ENCODE data around the gene PDXP. TPM values are rescaled to one million over a fixed set of nuclear protein-coding genes. Genes with fewer than 3 reads are reported as not detected.
A peak's percentile ranks its signal among the peaks of the same experiment; 100 is the strongest.

PDXP gene
- total RNA-seq, 1 donor from 2014 or later, result 6.1 TPM

DNA sequence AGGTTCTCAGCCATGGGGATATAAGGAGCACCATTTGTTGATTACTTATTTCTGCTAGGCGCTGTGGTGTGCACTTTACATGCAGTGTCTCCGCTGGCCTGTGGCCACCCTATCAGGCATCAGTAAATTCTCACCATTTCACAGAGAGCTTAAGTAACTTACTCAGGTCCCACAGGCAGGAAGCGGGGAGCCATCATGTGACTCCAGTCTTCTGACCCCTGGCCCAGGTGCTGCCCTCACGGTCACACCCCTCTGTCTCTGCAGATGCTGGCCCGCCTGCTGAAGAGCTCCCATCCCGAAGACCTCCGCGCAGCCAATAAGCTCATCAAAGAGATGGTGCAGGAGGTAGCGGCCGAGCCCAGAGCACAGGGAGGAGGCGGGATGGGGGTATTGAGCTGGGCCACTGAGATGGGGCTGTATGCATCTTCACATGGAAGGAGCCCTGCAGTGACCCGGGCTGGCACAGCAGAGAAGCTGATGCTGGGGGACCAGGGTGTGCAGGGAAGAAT is 37.1 kb upstream of the PDXP start:
- DNase-seq (no peak), ATAC-seq (no peak)
- H3K4me1 ChIP-seq, result peaks cover 27% of the 10 kb centered on the region

DNA sequence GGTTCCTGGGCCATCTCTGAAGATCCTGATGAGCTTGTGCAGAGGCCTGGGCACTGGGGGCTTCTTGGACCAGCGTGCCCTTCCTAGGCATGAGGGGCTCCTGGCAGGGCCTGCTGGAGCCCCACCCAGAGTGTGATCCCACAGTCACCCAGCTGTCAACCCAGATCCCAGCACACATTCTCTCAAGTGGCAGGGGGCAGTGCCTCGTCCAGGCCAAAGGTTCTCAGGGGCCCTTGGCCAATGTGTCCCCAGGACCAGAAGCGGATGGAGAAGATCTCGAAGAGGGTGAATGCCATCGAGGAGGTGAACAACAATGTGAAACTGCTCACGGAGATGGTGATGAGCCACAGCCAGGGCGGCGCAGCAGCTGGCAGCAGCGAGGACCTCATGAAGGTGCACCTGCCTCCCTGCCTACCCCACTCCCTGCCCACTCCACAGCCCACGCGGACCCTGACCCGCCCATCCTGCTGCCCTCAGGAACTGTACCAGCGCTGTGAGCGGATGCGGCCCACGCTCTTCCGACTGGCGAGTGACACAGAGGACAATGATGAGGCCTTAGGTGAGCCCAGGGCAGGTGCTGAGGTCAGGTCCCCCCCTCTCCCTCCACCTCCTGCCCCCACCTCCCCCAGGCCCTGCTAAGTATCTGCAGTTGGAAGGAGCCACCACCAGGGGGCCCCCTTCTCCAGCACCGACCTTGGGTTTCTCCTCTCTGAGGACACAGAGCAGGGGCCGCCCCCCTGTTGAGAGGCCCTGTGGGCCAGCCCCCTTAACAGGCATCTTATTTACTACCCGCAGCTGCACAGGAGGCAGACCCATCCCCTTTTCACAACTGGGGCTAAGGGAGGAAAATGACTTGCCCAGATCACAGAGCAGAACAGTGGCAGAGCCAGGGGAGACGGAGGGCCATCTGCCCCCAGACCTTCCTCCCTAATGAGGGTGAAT is 35.2 kb upstream of the PDXP start:
- intact Hi-C loops (cut with DNase I), result no loop called here
- Histone ChIP-seq H3K27me3 (no peaks in the 10 kb centered on the region), H3K36me3 (peaks cover 47% of the 10 kb centered on the region), H3K9me3 (no peaks in the 10 kb centered on the region), H3K4me3 (no peak overlapping the region), H3K27ac (no peak overlapping the region), H3K4me1 (peaks cover 42% of the 10 kb centered on the region)
- DNase-seq, result peak; percentile 85
- TF ChIP-seq, protein P1, sequence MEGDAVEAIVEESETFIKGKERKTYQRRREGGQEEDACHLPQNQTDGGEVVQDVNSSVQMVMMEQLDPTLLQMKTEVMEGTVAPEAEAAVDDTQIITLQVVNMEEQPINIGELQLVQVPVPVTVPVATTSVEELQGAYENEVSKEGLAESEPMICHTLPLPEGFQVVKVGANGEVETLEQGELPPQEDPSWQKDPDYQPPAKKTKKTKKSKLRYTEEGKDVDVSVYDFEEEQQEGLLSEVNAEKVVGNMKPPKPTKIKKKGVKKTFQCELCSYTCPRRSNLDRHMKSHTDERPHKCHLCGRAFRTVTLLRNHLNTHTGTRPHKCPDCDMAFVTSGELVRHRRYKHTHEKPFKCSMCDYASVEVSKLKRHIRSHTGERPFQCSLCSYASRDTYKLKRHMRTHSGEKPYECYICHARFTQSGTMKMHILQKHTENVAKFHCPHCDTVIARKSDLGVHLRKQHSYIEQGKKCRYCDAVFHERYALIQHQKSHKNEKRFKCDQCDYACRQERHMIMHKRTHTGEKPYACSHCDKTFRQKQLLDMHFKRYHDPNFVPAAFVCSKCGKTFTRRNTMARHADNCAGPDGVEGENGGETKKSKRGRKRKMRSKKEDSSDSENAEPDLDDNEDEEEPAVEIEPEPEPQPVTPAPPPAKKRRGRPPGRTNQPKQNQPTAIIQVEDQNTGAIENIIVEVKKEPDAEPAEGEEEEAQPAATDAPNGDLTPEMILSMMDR (IDR thresholded peaks at IDR 0.05), result peak; percentile 82
- ATAC-seq, result peak; percentile 79

More for the DNA sequence above, 37.1 kb upstream of the PDXP start:
- H3K9me3 ChIP-seq, result no peaks in the 10 kb centered on the region
- no peak overlapping the region for H3K4me3 ChIP-seq
- TF ChIP-seq, protein P1 (IDR thresholded peaks at IDR 0.05), result no peak
- no peak overlapping the region for H3K27ac ChIP-seq
- intact Hi-C loops (cut with DNase I), result no loop called here
- H3K27me3 ChIP-seq, result no peaks in the 10 kb centered on the region
- peaks cover 66% of the 10 kb centered on the region for H3K36me3 ChIP-seq

DNA sequence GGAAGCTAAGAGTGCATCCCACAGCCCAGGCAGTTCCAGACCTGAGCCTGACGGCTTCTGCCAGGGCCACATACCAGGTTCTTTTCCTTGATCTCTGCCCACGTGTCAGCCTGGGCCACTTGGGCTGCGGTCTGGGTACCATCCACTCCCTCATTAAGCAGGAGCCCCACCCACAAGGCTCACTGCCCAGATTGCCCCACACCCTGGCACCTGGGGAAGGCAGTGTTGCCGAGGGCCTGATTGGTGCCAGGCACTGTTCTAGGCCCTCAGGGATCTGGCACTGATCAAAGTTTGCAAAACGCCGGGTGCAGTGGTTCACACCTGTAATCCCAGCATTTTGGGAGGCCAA is 34.5 kb upstream of the PDXP start:
- Histone ChIP-seq H3K36me3 (peaks cover 43% of the 10 kb centered on the region), H3K9me3 (no peaks in the 10 kb centered on the region)

DNA sequence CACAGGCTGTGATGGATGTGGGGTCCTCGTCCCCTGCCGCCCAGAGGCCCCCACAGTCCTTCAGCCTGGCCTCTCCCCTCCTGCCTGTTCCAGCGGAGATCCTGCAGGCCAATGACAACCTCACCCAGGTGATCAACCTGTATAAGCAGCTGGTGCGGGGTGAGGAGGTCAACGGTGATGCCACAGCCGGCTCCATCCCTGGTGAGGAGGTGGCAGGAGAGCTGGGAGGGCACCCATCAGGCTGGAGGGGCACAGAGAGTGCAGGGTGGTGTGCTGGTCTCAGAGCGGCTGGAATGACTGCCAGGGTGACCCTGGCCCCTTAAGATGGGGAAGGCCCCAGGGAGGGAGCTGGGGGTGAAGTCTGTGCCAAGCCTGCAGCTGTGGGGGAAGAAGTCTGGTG is 33.6 kb upstream of the PDXP start:
- H3K36me3 ChIP-seq, result peaks cover 36% of the 10 kb centered on the region
- TF ChIP-seq, protein P1 (IDR thresholded peaks at IDR 0.05), result no peak
- intact Hi-C loops (cut with DNase I), result no loop called here
- DNase-seq (no peak), ATAC-seq (no peak)
- H3K27me3 ChIP-seq, result no peaks in the 10 kb centered on the region
- H3K4me3 ChIP-seq, result no peak overlapping the region
- H3K9me3 ChIP-seq, result no peaks in the 10 kb centered on the region
- no peak overlapping the region for H3K27ac ChIP-seq
- H3K4me1 ChIP-seq, result peaks cover 42% of the 10 kb centered on the region

More for the DNA sequence above, 34.5 kb upstream of the PDXP start:
- Histone ChIP-seq H3K27me3 (no peaks in the 10 kb centered on the region), H3K4me3 (no peak overlapping the region), H3K27ac (no peak overlapping the region), H3K4me1 (peaks cover 42% of the 10 kb centered on the region)
- intact Hi-C loops (cut with DNase I), result no loop called here
- TF ChIP-seq, protein P1 (IDR thresholded peaks at IDR 0.05), result no peak
- ATAC-seq (peak; percentile 48), DNase-seq (peak; percentile 84)

DNA sequence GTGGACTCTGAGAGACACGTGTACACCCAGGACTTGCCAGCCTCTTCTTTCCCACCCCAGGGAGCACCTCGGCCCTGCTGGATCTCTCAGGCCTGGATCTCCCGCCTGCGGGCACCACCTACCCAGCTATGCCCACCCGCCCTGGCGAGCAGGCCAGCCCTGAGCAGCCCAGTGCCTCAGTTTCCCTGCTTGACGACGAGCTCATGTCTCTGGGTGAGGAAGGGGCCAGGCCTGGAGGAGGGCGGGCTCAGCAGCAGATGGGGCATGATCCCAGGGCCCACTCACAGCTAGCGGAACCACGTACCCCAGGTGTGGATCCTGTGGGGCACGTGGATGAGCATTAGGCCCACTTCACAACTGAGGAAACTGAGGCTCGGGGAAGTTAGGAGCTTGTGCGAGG is 32.8 kb upstream of the PDXP start:
- DNase-seq, result no peak
- H3K4me3 ChIP-seq, result no peak overlapping the region
- no peaks in the 10 kb centered on the region for H3K9me3 ChIP-seq
- TF ChIP-seq, protein P1 (IDR thresholded peaks at IDR 0.05), result no peak
- intact Hi-C loops (cut with DNase I), result no loop called here
- H3K27ac ChIP-seq, result peak overlapping the region; percentile 70
- no peaks in the 10 kb centered on the region for H3K27me3 ChIP-seq
- peaks cover 42% of the 10 kb centered on the region for H3K4me1 ChIP-seq
- peaks cover 34% of the 10 kb centered on the region for H3K36me3 ChIP-seq
- no peak for ATAC-seq

Measured in upper lobe of right lung (tissue), 1 donor.